ENCODE measurements around the gene PDE6G.

GRCh38 chr17:81662002-81662401 lies 5.7 kb upstream of the PDE6G start:
- no peak for TF ChIP-seq CTCF (conservative IDR thresholded peaks at IDR 0.05; ENCODE audit: low read depth, low read length)
- no peak for TF ChIP-seq CEBPB (IDR thresholded peaks at IDR 0.05; ENCODE audit: low read depth, low read length)
- no peak for TF ChIP-seq RAD21 (IDR thresholded peaks at IDR 0.05; ENCODE audit: low read length)
- no peak for TF ChIP-seq POLR2A (IDR thresholded peaks at IDR 0.05; ENCODE audit: low read depth, low read length)
- no peak for TF ChIP-seq MXI1 (IDR thresholded peaks at IDR 0.05; ENCODE audit: borderline replicate concordance, low read depth, low read length)
- no peak for TF ChIP-seq MAZ (IDR thresholded peaks at IDR 0.05; ENCODE audit: borderline replicate concordance, low read depth, low read length)
- TF ChIP-seq SMC3 (IDR thresholded peaks at IDR 0.05; ENCODE audit: low read depth, low read length), result no peak
- no peak for TF ChIP-seq RFX5 (IDR thresholded peaks at IDR 0.05; ENCODE audit: low read depth, low read length)
- TF ChIP-seq MAFK (IDR thresholded peaks at IDR 0.05; ENCODE audit: low read depth, low read length), result no peak
- TF ChIP-seq NFE2L2 (IDR thresholded peaks at IDR 0.05; ENCODE audit: low read depth, low read length), result no peak
- TF ChIP-seq USF2 (IDR thresholded peaks at IDR 0.05; ENCODE audit: low read depth, low read length), result no peak
- no peak for TF ChIP-seq RCOR1 (IDR thresholded peaks at IDR 0.05; ENCODE audit: insufficient replicate concordance, low read length)
- no peak for TF ChIP-seq FOS (IDR thresholded peaks at IDR 0.05; ENCODE audit: low read depth, low read length)
